ENCODE results near the gene KLK5.

Gene KLK5, protein sequence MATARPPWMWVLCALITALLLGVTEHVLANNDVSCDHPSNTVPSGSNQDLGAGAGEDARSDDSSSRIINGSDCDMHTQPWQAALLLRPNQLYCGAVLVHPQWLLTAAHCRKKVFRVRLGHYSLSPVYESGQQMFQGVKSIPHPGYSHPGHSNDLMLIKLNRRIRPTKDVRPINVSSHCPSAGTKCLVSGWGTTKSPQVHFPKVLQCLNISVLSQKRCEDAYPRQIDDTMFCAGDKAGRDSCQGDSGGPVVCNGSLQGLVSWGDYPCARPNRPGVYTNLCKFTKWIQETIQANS

GRCh38 chr19:50952910-50953309 lies at the start of gene KLK5:
KLK5 (minus strand) TSS chr19:50953038; CDS start chr19:50952657, 381 bp downstream.
- TF ChIP-seq CTCF (conservative IDR thresholded peaks at IDR 0.05; ENCODE audit: low read length) = no peak
- no peak for DNase-seq (ENCODE audit: low read depth)
- no peak within 1 kb of the TSS for H3K4me3 ChIP-seq (ENCODE audit: low read length)

DNA sequence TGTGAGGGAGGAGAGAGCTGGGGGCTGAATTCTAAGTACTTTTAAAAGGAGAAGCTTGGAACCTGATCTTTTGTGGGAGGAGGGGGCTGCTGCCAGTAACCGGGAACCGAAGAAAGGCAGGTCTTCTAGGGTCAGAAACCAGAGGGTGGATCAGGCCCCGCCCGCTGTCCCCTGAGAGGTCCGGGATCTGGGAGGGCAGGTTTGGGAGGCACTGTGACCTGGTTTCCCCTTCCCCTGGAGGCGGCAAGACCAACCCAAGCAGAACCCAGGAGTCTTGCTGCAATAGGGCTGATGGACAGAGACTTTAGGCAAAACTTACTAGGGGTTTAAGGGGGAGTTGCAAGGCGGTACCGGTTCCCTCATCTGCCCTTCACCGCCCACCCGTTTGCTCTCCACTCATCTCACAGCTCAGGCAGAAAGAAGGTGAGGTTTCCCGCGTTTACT lies 49.3 kb upstream of the KLK5 start:
- no peak for TF ChIP-seq CTCF (conservative IDR thresholded peaks at IDR 0.05; ENCODE audit: low read length)
- no peak overlapping the region for H3K4me3 ChIP-seq (ENCODE audit: low read length)
- DNase-seq (ENCODE audit: low read depth) = no peak

GRCh38 chr19:51001515-51001914 lies 48.7 kb upstream of the KLK5 start, which contains the start of gene KLK8:
KLK8 (minus strand) TSS chr19:51001604; CDS start chr19:51001167, 437 bp downstream.
- no peak for DNase-seq (ENCODE audit: low read depth)
- no peak for TF ChIP-seq CTCF (conservative IDR thresholded peaks at IDR 0.05; ENCODE audit: low read length)

DNA sequence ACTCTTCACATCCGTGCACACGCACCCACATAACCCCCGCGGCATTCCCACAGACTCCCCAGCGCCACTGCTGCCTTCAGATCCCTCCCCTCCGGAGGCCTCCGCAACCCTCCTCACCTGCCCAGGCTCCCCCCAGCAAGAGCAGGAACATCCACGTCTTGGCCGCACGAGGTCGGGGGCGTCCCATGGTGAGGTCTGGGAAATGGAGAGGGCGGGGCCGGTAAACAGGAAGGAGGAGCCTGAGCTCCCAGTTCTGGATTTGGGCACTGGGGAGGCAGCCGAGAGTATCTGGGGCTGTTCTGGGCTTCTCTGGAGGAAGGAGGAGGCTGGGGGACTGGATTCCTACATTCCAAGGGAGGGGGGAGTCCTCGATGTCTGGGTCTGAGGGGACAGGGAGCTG lies 48.1 kb upstream of the KLK5 start:
- no peak for TF ChIP-seq CTCF (conservative IDR thresholded peaks at IDR 0.05; ENCODE audit: low read length)
- H3K4me3 ChIP-seq (ENCODE audit: low read length) = no peak overlapping the region
- no peak for DNase-seq (ENCODE audit: low read depth)

More at GRCh38 chr19:51001515-51001914, 48.7 kb upstream of the KLK5 start, which contains the start of gene KLK8:
- no peak within 1 kb of the TSS for H3K4me3 ChIP-seq (ENCODE audit: low read length)

DNA sequence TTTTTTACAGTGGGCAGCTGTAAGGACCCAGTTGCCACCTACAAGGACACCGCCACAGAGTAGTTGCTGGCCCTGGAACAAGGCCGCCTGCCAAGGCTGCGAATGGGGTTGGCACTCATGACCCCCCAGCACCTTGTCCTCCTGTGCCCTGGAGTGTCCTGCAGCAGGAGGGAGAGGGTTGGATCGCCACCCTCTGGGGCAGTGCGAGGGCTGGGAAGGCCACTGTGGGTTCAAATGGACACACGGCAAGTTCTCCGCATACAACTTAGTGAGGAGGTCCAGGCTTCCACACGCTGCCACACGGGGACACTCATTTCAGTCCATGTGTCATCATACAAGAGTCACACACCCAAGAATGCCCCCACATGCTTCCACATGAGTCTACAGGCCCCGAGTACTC lies 47.6 kb upstream of the KLK5 start:
- H3K4me3 ChIP-seq (ENCODE audit: low read length) = no peak overlapping the region
- TF ChIP-seq CTCF (conservative IDR thresholded peaks at IDR 0.05; ENCODE audit: low read length) = no peak
- no peak for DNase-seq (ENCODE audit: low read depth)

GRCh38 chr19:50998686-50999085 lies 45.8 kb upstream of the KLK5 start:
- TF ChIP-seq CTCF (conservative IDR thresholded peaks at IDR 0.05; ENCODE audit: low read length) = no peak
- no peak for DNase-seq (ENCODE audit: low read depth)
- no peak overlapping the region for H3K4me3 ChIP-seq (ENCODE audit: low read length)

GRCh38 chr19:50998061-50998460 lies 45.2 kb upstream of the KLK5 start:
- no peak for TF ChIP-seq CTCF (conservative IDR thresholded peaks at IDR 0.05; ENCODE audit: low read length)
- no peak overlapping the region for H3K4me3 ChIP-seq (ENCODE audit: low read length)
- no peak for DNase-seq (ENCODE audit: low read depth)

Measured in AG10803 (cell line).